ENCODE measurements around the gene TMEM259. TPM values are rescaled to one million over a fixed set of nuclear protein-coding genes. Genes with fewer than 3 reads are reported as not detected.

Gene TMEM259
- total RNA-seq, 2 donors from 2014 or later = 101 to 120 TPM

DNA sequence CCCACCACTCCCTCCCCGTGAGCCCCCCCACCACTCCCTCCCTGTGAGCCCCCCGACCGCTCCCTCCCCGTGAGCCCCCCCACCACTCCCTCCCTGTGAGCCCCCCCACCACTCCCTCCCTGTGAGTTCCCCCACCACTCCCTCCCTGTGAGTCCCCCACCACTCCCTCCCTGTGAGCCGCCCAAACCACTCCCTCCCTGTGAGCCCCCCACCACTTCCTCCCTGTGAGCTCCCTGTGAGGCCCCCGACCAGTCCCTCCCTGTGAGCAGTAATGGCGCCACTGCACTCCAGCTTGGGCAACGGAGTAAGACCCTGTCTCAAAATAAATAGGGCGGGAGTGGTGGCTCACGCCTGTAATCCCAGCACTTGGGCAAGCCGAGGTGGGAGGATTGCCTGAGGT lies 28.9 kb upstream of the TMEM259 start:
- Mint-ChIP-seq H3K27ac (no peak overlapping the region), H3K27me3 (no peaks in the 10 kb centered on the region), H3K9me3 (no peaks in the 10 kb centered on the region), H3K4me1 (peaks cover 4% of the 10 kb centered on the region), H3K4me3 (no peak overlapping the region), H3K36me3 (ENCODE audit: low read depth) (peaks cover 6% of the 10 kb centered on the region)
- ATAC-seq (replicated peaks) = no peak

DNA sequence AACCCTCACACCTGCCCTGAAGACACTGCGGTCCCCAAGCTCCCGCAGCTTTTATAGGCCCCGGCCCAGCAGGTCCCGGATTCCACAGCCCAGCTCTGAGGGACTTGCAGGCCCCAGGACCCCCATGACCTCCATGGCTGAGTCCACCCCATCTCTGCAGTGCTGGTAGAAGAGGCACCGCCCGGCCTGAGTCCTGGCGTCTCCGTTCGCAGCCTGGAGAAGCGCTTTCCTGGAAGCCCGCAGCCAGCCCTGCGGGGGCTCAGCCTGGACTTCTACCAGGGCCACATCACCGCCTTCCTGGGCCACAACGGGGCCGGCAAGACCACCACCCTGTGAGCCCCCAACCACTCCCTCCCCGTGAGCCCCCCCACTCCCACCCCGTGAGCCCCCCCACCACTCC lies 28.2 kb upstream of the TMEM259 start:
- H3K27ac Mint-ChIP-seq = no peak overlapping the region
- H3K4me3 Mint-ChIP-seq = no peak overlapping the region
- ATAC-seq (replicated peaks) = no peak
- peaks cover 4% of the 10 kb centered on the region for H3K4me1 Mint-ChIP-seq
- no peaks in the 10 kb centered on the region for H3K9me3 Mint-ChIP-seq
- peaks cover 6% of the 10 kb centered on the region for H3K36me3 Mint-ChIP-seq (ENCODE audit: low read depth)
- no peaks in the 10 kb centered on the region for H3K27me3 Mint-ChIP-seq

DNA sequence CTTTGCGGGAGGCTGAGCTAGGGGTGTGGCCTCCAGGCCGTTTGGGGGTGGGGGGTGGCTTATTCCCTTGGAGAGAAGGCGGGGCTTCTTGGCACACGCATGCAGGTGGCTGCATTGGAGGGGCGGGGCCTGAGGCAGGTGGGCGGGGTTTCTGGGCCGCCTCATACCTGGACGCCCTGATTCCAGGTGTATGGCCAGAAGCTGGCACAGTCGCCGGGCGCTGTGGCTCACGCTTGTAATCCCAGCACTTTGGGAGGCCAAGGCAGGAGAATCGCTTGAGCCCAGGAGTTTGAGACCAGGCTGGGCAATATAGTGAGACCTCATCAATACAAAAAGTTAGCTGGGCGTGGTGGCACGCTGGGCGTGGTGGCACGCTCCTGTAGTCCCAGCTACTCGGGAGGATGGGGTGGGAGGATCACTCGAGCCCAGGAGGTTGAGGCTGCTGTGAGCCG lies 26.8 kb upstream of the TMEM259 start:
- no peak overlapping the region for H3K27ac Mint-ChIP-seq
- no peak for ATAC-seq (replicated peaks)
- H3K4me3 Mint-ChIP-seq = no peak overlapping the region
- H3K9me3 Mint-ChIP-seq = no peaks in the 10 kb centered on the region
- H3K4me1 Mint-ChIP-seq = peaks cover 4% of the 10 kb centered on the region
- H3K27me3 Mint-ChIP-seq = no peaks in the 10 kb centered on the region
- H3K36me3 Mint-ChIP-seq (ENCODE audit: low read depth) = peaks cover 6% of the 10 kb centered on the region

DNA sequence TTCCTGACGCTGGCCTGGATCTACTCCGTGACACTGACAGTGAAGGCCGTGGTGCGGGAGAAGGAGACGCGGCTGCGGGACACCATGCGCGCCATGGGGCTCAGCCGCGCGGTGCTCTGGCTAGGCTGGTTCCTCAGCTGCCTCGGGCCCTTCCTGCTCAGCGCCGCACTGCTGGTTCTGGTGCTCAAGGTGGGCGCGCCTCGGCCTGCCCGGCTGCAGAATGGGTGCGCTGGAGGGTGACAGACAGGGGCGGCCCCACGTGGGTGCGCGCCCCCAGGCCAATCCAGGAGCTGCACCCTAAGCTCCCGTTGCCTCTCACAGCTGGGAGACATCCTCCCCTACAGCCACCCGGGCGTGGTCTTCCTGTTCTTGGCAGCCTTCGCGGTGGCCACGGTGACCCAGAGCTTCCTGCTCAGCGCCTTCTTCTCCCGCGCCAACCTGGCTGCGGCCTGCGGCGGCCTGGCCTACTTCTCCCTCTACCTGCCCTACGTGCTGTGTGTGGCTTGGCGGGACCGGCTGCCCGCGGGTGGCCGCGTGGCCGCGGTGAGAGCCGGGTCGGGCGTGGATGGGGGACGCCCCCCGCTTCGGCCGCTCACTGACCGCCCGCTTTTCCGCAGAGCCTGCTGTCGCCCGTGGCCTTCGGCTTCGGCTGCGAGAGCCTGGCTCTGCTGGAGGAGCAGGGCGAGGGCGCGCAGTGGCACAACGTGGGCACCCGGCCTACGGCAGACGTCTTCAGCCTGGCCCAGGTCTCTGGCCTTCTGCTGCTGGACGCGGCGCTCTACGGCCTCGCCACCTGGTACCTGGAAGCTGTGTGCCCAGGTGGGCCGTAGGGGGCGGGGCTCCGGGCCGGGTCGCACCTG lies 26.1 kb upstream of the TMEM259 start:
- Mint-ChIP-seq H3K4me3 (no peak overlapping the region), H3K27ac (no peak overlapping the region), H3K36me3 (ENCODE audit: low read depth) (peaks cover 6% of the 10 kb centered on the region), H3K4me1 (peaks cover 4% of the 10 kb centered on the region), H3K9me3 (no peaks in the 10 kb centered on the region), H3K27me3 (no peaks in the 10 kb centered on the region)
- no peak for ATAC-seq (replicated peaks)

DNA sequence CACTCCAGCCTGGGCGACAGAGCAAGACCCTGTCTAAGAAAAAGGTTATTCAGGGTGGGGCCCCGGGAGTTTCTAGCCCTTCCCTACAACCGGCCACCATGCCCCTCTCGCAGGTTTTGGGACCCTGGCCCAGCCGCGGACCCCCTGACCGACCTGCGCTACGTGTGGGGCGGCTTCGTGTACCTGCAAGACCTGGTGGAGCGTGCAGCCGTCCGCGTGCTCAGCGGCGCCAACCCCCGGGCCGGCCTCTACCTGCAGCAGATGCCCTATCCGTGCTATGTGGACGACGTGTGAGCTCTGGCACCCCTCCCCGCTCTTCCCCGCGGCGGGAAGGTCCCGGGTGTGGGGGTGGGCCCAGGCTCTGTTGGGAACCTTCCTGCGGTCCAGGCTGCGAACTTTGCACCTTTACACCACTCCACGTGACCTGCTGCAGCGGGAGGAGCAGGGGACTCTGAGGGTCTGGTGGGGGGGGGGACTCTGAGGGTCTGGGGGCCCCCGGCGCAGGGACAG lies 25.2 kb upstream of the TMEM259 start:
- no peaks in the 10 kb centered on the region for H3K4me1 Mint-ChIP-seq
- H3K27ac Mint-ChIP-seq = no peak overlapping the region
- H3K4me3 Mint-ChIP-seq = no peak overlapping the region
- no peaks in the 10 kb centered on the region for H3K9me3 Mint-ChIP-seq
- no peak for ATAC-seq (replicated peaks)
- H3K27me3 Mint-ChIP-seq = no peaks in the 10 kb centered on the region
- peaks cover 6% of the 10 kb centered on the region for H3K36me3 Mint-ChIP-seq (ENCODE audit: low read depth)

DNA sequence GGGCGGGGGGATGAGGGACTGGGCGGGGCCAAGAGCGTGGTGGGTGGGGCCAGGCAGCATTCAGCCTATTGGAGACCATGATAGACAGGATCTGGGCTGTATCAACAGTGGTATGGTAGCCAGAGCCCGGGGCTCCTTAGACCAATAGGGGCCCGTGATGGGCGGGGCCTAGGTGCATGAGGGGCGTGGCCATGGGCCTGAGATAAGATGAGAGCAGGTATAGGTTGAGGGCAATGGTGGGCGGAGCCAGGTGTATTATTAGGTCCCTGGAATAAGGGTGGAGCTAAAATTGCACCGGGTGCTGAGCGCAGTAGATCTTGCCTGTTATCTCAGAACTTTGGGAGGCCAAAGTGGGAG lies 24.3 kb upstream of the TMEM259 start:
- ATAC-seq (replicated peaks) = peak; percentile 71
- Mint-ChIP-seq H3K36me3 (ENCODE audit: low read depth) (peaks cover 6% of the 10 kb centered on the region), H3K27me3 (no peaks in the 10 kb centered on the region), H3K4me3 (no peak overlapping the region), H3K4me1 (peaks cover 4% of the 10 kb centered on the region), H3K9me3 (no peaks in the 10 kb centered on the region), H3K27ac (no peak overlapping the region)

DNA sequence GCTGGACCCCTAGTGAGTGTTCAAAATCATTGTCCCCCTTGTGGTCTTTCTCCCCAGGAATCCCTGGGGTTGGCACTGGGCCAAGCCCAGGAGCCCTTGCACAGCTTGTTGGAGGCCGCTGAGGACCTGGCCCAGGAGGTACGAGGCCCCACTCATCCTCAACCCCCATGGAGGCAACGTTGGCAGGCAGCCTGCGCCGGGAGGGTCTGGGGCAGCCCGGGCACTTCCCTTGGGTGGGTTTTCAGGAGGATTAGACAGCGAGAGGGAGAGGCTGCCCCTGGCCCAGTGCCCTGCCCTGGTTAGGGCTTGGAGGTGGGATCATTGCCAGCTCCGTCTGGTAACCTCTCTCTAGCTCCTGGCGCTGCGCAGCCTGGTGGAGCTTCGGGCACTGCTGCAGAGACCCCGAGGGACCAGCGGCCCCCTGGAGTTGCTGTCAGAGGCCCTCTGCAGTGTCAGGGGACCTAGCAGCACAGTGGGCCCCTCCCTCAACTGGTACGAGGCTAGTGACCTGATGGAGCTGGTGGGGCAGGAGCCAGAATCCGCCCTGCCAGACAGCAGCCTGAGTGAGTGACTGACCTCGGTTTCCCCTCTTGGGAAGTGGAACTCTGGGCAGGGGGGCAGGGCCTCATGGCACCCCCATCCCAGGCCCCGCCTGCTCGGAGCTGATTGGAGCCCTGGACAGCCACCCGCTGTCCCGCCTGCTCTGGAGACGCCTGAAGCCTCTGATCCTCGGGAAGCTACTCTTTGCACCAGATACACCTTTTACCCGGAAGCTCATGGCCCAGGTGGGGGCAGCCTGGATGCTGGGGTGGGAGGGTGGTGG lies 22.0 kb upstream of the TMEM259 start:
- no peak for ATAC-seq (replicated peaks)
- H3K27me3 Mint-ChIP-seq = no peaks in the 10 kb centered on the region
- H3K27ac Mint-ChIP-seq = no peak overlapping the region
- no peak overlapping the region for H3K4me3 Mint-ChIP-seq
- peaks cover 15% of the 10 kb centered on the region for H3K4me1 Mint-ChIP-seq
- no peaks in the 10 kb centered on the region for H3K9me3 Mint-ChIP-seq
- peaks cover 19% of the 10 kb centered on the region for H3K36me3 Mint-ChIP-seq (ENCODE audit: low read depth)

DNA sequence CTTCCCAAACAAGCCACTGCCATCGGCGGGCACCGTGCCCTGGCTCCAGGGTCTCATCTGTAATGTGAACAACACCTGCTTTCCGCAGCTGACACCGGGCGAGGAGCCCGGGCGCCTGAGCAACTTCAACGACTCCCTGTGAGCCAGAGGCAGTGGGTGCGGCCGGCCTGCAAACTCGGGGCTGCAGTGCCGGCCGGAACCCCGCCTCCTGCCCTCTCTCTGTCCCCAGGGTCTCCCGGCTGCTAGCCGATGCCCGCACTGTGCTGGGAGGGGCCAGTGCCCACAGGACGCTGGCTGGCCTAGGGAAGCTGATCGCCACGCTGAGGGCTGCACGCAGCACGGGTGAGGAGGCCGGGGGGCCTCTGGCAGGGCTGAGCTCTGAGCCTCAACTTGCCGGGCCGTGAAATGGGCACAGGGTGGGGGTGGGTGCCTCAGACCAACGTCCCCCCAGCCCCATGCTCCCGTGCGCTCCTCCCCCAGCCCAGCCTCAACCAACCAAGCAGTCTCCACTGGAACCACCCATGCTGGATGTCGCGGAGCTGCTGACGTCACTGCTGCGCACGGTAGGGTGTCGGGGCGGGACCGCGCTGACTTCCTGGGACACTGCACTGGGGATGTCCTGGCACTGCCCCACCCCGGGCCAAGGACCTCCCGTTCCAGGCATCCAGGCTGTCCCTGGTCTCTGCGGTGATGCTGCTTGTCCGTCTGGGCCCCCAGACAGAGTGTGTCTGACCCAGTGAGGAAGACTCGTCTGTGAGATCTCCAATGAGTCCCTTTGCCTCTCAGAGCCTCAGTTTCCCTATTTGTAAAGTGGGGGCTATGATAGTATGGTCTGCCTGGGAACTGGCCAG lies 21.1 kb upstream of the TMEM259 start:
- H3K4me3 Mint-ChIP-seq = peak overlapping the region; percentile 93
- H3K36me3 Mint-ChIP-seq (ENCODE audit: low read depth) = peaks cover 27% of the 10 kb centered on the region
- ATAC-seq (replicated peaks) = no peak
- H3K4me1 Mint-ChIP-seq = peaks cover 21% of the 10 kb centered on the region
- no peaks in the 10 kb centered on the region for H3K27me3 Mint-ChIP-seq
- peak overlapping the region; percentile 82 for H3K27ac Mint-ChIP-seq
- H3K9me3 Mint-ChIP-seq = no peaks in the 10 kb centered on the region

DNA sequence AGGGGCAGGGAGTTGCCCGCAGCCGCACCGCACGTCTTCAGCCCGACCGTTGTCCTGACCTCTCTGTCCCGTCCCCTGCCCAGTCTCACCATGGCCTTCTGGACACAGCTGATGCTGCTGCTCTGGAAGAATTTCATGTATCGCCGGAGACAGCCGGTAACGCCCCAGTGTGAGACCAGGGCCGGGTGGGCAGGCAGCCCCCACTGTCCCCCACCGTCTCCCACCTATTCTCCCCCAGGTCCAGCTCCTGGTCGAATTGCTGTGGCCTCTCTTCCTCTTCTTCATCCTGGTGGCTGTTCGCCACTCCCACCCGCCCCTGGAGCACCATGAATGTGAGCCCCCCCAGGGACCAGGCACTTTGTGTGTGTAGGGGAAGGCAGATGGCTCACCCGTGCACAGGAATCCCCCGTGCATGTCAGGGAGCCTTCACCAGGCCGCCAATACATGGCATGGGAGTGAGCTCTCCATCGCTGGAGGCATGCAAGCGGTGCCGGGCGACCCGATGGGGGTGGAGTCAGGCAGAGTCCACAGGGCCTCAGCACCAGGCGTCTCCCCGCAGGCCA lies 20.4 kb upstream of the TMEM259 start:
- Mint-ChIP-seq H3K4me3 (peak overlapping the region; percentile 93), H3K4me1 (peaks cover 21% of the 10 kb centered on the region), H3K36me3 (ENCODE audit: low read depth) (peaks cover 34% of the 10 kb centered on the region), H3K9me3 (no peaks in the 10 kb centered on the region), H3K27ac (peak overlapping the region; percentile 82), H3K27me3 (no peaks in the 10 kb centered on the region)
- ATAC-seq (replicated peaks) = no peak

DNA sequence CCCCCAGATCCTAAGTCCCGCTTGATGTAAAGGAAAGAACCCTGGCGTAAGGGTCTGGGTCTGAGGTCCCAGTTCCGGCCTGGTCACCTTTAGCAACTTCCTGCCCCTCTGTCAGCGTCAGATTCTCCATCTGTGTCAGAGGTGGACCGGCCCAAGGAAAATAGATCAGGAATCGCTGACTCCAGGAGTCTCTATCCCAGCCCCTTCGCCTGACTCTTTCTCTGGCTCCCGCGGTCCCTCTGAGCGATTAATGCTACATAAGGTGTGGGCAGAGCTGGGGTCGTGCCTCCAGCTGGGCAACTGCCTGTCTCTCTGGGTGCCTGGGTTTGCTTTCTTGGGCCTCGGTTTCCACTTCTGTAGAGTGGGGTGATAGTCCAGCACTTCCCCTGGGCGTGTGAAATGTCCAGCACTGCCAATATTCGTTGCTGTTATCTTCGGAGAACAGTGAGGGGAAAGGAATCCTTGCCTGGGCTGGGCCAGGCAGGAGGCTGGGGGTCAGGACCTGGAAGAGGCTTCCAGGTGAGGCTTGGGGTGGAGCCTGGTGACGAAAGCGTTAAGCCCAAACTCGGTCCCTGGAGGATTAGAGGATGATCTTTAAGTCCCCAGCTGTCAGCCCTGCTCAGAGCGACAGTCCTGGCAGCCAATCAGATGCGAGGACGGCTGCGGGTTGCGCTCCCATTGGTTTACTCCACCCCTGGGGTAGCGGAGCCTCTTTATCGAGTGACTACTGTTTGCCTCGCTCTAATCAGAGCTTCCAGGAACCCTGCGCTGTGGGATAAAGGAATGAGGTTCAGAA lies 19.8 kb upstream of the TMEM259 start:
- ATAC-seq (replicated peaks) = peak; percentile 73
- no peaks in the 10 kb centered on the region for H3K27me3 Mint-ChIP-seq
- no peaks in the 10 kb centered on the region for H3K9me3 Mint-ChIP-seq
- H3K36me3 Mint-ChIP-seq (ENCODE audit: low read depth) = peaks cover 41% of the 10 kb centered on the region
- peak overlapping the region; percentile 93 for H3K4me3 Mint-ChIP-seq
- H3K27ac Mint-ChIP-seq = peak overlapping the region; percentile 82
- H3K4me1 Mint-ChIP-seq = peaks cover 21% of the 10 kb centered on the region

DNA sequence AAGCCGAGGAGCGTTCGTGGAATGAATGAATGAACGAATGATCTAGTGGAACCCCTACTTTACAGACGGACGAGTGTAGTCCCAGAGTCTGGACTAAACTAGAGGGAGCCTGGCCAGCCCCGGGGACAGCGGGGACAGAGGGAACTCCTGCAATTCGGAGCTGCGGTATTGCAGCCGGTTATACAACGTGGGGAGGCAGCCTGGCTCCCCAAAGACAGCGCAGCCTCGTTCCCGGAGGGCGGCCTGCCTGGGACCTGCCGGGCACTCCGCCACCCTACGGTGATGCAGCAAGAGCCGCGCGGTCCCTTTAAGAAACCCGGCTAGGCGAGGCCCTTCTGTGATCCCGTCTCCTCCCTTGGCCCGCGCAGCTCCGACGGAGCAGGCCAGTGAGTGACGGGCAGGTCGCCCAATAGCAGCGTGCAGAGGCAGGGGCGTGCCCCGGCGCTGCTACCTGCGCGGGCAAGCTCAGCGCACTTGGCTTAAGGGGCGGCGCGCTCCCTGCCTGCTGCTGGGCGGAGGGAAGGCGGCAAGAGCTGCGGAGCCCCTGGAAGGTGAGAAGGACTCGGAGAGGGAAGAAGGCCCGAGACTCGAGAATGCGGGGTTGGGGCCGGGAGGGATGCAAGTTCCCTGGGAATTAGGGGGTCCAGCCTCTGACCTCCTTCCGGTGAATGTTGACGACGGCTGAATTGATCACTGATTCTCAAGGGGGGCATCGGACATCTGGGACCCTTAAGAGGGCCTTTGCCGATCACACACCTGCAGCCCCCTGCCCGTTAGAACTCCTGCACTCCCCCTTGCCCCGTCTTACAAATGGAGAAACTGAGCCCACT lies 18.9 kb upstream of the TMEM259 start, which contains the start of gene ABCA7:
Gene ABCA7, plus strand, starts transcription at position 462 of the 830 bp plus-strand sequence. CDS start 1,255 bp downstream, outside the sequence.
- Mint-ChIP-seq H3K4me3 (peak within 1 kb of the TSS; percentile 93), H3K27ac (peak within 1 kb of the TSS; percentile 82), H3K9me3 (no peaks in the 10 kb centered on the region), H3K36me3 (ENCODE audit: low read depth) (peaks cover 43% of the 10 kb centered on the region), H3K27me3 (no peaks in the 10 kb centered on the region), H3K4me1 (peaks cover 25% of the 10 kb centered on the region)
- peak; percentile 96 for ATAC-seq (replicated peaks)

DNA sequence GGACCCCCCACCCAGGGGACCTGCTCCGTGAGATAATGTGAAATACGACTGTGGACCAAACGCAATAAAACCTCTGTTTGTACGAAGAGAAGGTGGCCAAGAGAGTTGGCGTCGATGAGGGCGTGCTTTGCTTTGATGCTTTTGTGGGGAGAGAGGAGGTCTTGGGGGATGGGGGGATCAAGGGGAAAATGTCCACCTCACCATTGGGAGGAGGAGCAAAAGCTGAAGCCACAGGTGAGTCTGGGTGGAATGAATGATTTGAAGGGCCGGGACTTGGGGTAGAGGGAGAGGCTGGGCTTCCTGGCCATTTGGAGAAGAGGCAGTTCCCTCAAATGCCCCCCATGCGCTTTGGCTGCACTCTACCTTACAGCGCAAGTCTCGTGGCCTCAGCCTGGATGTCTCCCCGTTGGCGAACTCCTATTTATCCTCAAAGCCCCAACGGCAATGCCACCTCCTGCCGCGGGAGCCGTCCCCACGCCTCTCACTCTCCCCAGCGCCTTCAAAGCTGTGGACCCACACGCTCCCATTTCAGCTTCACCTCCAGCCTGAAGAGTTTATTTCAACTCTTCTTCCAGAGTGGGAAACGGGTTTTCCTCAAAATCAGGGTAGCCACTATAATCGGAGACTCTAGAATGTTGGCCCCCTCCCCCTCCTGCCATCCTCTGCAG lies 18.2 kb upstream of the TMEM259 start:
- Mint-ChIP-seq H3K27ac (peak overlapping the region; percentile 82), H3K36me3 (ENCODE audit: low read depth) (peaks cover 43% of the 10 kb centered on the region), H3K4me1 (peaks cover 25% of the 10 kb centered on the region), H3K9me3 (no peaks in the 10 kb centered on the region), H3K4me3 (peak overlapping the region; percentile 93), H3K27me3 (no peaks in the 10 kb centered on the region)
- no peak for ATAC-seq (replicated peaks)
